ENCODE measurements around the gene FCF1. TPM values are rescaled to one million over a fixed set of nuclear protein-coding genes. Genes with fewer than 3 reads are reported as not detected.
A peak's percentile ranks its signal among the peaks of the same experiment; 100 is the strongest.
"Not testable (repeated sequence)": the region's sequence is repeated elsewhere in the genome, so short reads cannot be mapped to it uniquely, and the experiment has no call there.

The FCF1 gene
- total and polyA plus RNA-seq, 2 experiments from 2014 or later, result 30.3 to 58.7 TPM

DNA sequence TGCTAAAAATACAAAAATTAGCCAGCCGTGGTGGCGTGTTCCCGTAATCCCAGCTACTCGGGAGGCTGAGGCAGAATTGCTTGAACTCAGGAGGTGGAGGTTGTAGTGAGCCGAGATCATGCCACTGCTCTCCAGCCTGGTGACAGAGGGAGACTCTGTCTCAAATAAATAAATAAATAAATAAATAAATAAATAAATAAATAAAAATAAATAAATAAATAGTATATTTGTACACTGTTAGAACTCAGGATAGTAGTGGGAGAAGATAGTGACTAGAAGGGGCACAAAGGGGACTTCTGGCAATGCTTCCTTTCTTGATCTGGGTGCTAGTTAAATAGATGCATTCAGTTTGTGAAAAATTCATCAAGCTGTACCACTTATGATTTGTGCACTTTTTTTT lies 45.6 kb downstream of the FCF1 start:
- H3K9me2 ChIP-seq (ENCODE audit: insufficient read depth); H3K9me3 Mint-ChIP-seq; H3K36me3 Mint-ChIP-seq (ENCODE audit: low read depth): not testable (repeated sequence)

DNA sequence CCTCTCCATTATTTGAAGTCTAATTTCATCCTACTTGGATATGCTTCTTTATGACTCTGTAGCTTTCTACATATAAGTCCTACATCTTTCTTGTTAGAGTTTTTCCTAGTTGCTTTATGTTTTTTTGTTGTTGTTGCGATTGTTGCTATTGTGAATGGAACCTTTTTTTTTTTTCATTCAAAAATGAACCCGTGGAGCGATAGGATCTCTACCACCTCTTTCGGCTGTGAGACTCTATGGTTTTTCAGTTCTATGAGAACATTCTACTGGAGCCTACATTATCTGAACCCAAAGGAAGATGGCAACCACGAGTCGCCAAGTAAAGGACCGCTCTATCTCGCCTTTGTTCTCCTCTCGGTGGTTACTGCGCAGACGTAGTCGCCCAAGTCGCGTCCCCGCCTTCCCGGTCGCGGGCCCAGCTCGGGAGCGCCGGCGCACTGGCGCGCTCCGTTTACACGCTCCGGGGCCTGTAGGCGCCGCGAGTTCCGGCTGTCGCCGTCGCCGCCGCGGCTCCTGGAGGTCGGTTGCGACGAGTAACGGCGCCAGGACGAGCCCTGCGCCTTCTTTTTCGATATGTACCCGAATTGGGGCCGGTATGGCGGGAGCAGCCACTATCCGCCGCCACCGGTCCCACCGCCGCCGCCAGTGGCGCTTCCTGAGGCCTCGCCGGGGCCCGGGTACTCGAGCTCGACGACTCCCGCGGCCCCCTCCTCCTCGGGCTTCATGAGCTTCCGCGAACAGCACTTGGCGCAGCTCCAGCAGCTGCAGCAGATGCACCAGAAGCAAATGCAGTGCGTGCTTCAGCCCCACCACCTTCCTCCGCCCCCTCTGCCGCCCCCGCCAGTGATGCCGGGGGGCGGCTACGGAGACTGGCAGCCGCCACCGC lies 50.2 kb downstream of the FCF1 start, which contains the start of gene YLPM1:
TSS of gene YLPM1 (plus strand) at position 400 of the 886 bp plus-strand sequence. CDS start at position 574, 174 bp downstream.
- peak within 1 kb of the TSS; percentile 70 for H2AFZ ChIP-seq
- H3K4me2 ChIP-seq, result peak within 1 kb of the TSS; percentile 97
- H4K20me1 ChIP-seq (replicated peaks; ENCODE audit: insufficient read depth), result peaks cover 27% of the 10 kb centered on the region
- H3K4me1 ChIP-seq (ENCODE audit: insufficient read depth), result peaks cover 13% of the 10 kb centered on the region
- DNase-seq (ENCODE audit: low spot score) (peak; percentile 98), ATAC-seq (peak; percentile 93)
- no peaks in the 10 kb centered on the region for H3K27me3 ChIP-seq (ENCODE audit: insufficient read depth)
- no peaks in the 10 kb centered on the region for H3K36me3 ChIP-seq (ENCODE audit: insufficient read depth)
- peaks cover 12% of the 10 kb centered on the region for H3K36me3 Mint-ChIP-seq (ENCODE audit: low read depth)
- no peaks in the 10 kb centered on the region for H3F3A ChIP-seq (replicated peaks; ENCODE audit: low read depth)
- H3K4me3 ChIP-seq, result peak within 1 kb of the TSS; percentile 87
- peaks cover 48% of the 10 kb centered on the region for H3K79me2 ChIP-seq (replicated peaks; ENCODE audit: insufficient read depth)
- TF ChIP-seq CREB1 (CRISPR knock-in tag; IDR thresholded peaks at IDR 0.05; ENCODE audit: low read depth) (peak; percentile 75), POLR2AphosphoS5 (IDR thresholded peaks at IDR 0.05; ENCODE audit: low read depth) (peak; percentile 94), JUNB (IDR thresholded peaks at IDR 0.05; ENCODE audit: unreplicated experiment) (no peak)
- TF ChIP-seq, protein P1, sequence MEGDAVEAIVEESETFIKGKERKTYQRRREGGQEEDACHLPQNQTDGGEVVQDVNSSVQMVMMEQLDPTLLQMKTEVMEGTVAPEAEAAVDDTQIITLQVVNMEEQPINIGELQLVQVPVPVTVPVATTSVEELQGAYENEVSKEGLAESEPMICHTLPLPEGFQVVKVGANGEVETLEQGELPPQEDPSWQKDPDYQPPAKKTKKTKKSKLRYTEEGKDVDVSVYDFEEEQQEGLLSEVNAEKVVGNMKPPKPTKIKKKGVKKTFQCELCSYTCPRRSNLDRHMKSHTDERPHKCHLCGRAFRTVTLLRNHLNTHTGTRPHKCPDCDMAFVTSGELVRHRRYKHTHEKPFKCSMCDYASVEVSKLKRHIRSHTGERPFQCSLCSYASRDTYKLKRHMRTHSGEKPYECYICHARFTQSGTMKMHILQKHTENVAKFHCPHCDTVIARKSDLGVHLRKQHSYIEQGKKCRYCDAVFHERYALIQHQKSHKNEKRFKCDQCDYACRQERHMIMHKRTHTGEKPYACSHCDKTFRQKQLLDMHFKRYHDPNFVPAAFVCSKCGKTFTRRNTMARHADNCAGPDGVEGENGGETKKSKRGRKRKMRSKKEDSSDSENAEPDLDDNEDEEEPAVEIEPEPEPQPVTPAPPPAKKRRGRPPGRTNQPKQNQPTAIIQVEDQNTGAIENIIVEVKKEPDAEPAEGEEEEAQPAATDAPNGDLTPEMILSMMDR (conservative IDR thresholded peaks at IDR 0.05; ENCODE audit: low read depth in 2 of 2), result peak; percentile 42 to 59
- H3K4me3 Mint-ChIP-seq, result peak within 1 kb of the TSS; percentile 99
- no peaks in the 10 kb centered on the region for H3K9me2 ChIP-seq (ENCODE audit: insufficient read depth)
- no peak within 1 kb of the TSS for H3K27ac ChIP-seq (ENCODE audit: low read depth)
- H3K27ac Mint-ChIP-seq, result peak within 1 kb of the TSS; percentile 97
- peaks cover 34% of the 10 kb centered on the region for H3K4me1 Mint-ChIP-seq
- peaks cover 5% of the 10 kb centered on the region for H3K27me3 Mint-ChIP-seq (ENCODE audit: insufficient read depth, low read depth, poor library complexity)
- H3K9me3 Mint-ChIP-seq, result no peaks in the 10 kb centered on the region

More for the DNA sequence above, 45.6 kb downstream of the FCF1 start:
- not testable (repeated sequence) for H3K4me1 Mint-ChIP-seq; H3K4me3 Mint-ChIP-seq; H2AFZ ChIP-seq; H3K79me2 ChIP-seq (replicated peaks; ENCODE audit: insufficient read depth); H4K20me1 ChIP-seq (replicated peaks; ENCODE audit: insufficient read depth); H3K27ac Mint-ChIP-seq; H3K4me3 ChIP-seq; ATAC-seq; DNase-seq (ENCODE audit: low spot score); H3K27ac ChIP-seq (ENCODE audit: low read depth); H3K27me3 Mint-ChIP-seq (ENCODE audit: insufficient read depth, low read depth, poor library complexity); H3K36me3 ChIP-seq (ENCODE audit: insufficient read depth); H3F3A ChIP-seq (replicated peaks; ENCODE audit: low read depth); H3K27me3 ChIP-seq (ENCODE audit: insufficient read depth); H3K4me2 ChIP-seq; H3K4me1 ChIP-seq (ENCODE audit: insufficient read depth)

DNA sequence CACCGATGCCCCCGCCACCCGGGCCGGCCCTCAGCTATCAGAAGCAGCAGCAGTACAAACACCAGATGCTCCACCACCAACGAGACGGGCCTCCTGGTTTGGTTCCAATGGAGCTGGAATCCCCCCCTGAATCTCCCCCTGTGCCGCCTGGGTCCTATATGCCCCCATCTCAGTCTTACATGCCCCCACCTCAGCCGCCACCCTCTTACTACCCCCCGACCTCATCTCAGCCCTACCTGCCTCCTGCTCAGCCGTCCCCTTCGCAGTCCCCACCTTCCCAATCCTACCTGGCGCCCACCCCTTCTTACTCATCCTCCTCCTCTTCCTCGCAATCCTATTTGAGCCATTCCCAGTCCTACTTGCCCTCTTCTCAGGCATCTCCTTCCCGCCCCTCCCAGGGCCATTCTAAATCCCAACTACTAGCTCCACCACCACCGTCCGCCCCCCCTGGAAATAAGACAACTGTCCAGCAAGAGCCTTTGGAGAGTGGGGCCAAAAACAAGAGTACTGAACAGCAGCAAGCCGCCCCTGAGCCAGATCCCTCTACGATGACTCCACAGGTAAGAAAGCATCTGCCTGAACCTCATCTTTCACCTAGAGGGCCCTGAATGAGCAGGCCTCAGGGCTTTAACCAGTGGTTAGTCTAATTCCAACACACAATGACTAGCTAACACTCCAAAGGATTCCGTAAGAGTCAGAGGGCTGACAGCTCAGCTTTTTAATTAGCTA lies 51.0 kb downstream of the FCF1 start:
- peak; percentile 37 for DNase-seq (ENCODE audit: low spot score)
- H3K4me1 ChIP-seq (ENCODE audit: insufficient read depth), result peaks cover 13% of the 10 kb centered on the region
- H4K20me1 ChIP-seq (replicated peaks; ENCODE audit: insufficient read depth), result peaks cover 33% of the 10 kb centered on the region
- peak overlapping the region; percentile 99 for H3K4me3 Mint-ChIP-seq
- no peaks in the 10 kb centered on the region for H3K9me3 Mint-ChIP-seq
- no peaks in the 10 kb centered on the region for H3K36me3 ChIP-seq (ENCODE audit: insufficient read depth)
- H2AFZ ChIP-seq, result no peak overlapping the region
- no peaks in the 10 kb centered on the region for H3F3A ChIP-seq (replicated peaks; ENCODE audit: low read depth)
- H3K4me2 ChIP-seq, result peak overlapping the region; percentile 97
- peaks cover 40% of the 10 kb centered on the region for H3K4me1 Mint-ChIP-seq
- peaks cover 56% of the 10 kb centered on the region for H3K79me2 ChIP-seq (replicated peaks; ENCODE audit: insufficient read depth)
- H3K27ac Mint-ChIP-seq, result peak overlapping the region; percentile 84; the same call in 1 of the 2 replicates
- no peaks in the 10 kb centered on the region for H3K9me2 ChIP-seq (ENCODE audit: insufficient read depth)
- H3K36me3 Mint-ChIP-seq (ENCODE audit: low read depth), result peaks cover 12% of the 10 kb centered on the region
- peaks cover 5% of the 10 kb centered on the region for H3K27me3 Mint-ChIP-seq (ENCODE audit: insufficient read depth, low read depth, poor library complexity)
- H3K27me3 ChIP-seq (ENCODE audit: insufficient read depth), result no peaks in the 10 kb centered on the region
- ATAC-seq, result peak; percentile 13
- peak overlapping the region; percentile 87 for H3K4me3 ChIP-seq
- H3K27ac ChIP-seq (ENCODE audit: low read depth), result no peak overlapping the region
- no peak for TF ChIP-seq EZH2phosphoT487 (IDR thresholded peaks at IDR 0.05; ENCODE audit: unreplicated experiment)
- TF ChIP-seq, protein P2, sequence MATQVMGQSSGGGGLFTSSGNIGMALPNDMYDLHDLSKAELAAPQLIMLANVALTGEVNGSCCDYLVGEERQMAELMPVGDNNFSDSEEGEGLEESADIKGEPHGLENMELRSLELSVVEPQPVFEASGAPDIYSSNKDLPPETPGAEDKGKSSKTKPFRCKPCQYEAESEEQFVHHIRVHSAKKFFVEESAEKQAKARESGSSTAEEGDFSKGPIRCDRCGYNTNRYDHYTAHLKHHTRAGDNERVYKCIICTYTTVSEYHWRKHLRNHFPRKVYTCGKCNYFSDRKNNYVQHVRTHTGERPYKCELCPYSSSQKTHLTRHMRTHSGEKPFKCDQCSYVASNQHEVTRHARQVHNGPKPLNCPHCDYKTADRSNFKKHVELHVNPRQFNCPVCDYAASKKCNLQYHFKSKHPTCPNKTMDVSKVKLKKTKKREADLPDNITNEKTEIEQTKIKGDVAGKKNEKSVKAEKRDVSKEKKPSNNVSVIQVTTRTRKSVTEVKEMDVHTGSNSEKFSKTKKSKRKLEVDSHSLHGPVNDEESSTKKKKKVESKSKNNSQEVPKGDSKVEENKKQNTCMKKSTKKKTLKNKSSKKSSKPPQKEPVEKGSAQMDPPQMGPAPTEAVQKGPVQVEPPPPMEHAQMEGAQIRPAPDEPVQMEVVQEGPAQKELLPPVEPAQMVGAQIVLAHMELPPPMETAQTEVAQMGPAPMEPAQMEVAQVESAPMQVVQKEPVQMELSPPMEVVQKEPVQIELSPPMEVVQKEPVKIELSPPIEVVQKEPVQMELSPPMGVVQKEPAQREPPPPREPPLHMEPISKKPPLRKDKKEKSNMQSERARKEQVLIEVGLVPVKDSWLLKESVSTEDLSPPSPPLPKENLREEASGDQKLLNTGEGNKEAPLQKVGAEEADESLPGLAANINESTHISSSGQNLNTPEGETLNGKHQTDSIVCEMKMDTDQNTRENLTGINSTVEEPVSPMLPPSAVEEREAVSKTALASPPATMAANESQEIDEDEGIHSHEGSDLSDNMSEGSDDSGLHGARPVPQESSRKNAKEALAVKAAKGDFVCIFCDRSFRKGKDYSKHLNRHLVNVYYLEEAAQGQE (IDR thresholded peaks at IDR 0.05; ENCODE audit: unreplicated experiment), result no peak
